Measurements from ENCODE around the gene PLIN5.

PLIN5 gene

DNA sequence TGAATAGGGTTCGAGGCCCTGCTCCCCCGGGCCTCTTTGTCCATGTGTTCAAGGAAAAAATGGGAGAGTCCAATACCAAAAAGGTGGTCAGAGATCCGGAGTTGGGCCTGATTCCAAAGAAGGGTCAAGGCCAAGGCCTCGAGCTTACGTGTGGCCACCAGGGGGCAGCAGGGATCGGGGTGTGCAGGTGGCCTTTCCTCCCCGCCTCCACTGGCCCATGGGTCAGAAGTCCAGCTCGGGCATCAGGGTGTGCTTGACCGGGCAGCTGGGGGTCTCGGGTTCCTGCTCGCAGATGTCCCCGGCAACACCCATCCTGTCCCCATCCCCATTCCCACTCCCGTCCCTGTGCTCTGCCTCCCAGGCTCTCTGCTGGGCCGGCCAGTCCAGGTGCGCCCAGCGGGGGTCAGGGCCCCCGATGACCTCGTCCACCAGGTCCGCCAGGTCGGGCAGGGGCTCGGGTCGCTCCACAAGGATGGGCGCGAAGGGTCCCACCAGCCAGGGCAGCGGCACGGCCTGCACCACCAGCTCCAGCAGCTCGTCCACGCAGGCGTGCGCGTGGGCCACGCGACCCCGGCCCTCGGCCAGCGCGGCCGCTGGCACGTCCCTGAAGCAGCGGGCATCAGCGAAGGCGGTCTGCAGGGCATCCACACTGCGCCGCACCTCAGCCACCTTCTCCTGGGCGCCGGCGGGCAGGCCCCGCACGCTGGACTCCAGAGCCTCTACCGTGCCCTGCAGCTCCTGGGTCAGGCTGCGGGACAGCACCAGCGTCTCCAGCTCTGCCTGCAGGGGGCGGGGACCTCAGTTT, 11.5 kb downstream of the PLIN5 start:
- peak in 1 of 3 donors; percentile 29 for DNase-seq (ENCODE audit: low read depth in 2 of 3, low spot score in 1 of 3)

DNA sequence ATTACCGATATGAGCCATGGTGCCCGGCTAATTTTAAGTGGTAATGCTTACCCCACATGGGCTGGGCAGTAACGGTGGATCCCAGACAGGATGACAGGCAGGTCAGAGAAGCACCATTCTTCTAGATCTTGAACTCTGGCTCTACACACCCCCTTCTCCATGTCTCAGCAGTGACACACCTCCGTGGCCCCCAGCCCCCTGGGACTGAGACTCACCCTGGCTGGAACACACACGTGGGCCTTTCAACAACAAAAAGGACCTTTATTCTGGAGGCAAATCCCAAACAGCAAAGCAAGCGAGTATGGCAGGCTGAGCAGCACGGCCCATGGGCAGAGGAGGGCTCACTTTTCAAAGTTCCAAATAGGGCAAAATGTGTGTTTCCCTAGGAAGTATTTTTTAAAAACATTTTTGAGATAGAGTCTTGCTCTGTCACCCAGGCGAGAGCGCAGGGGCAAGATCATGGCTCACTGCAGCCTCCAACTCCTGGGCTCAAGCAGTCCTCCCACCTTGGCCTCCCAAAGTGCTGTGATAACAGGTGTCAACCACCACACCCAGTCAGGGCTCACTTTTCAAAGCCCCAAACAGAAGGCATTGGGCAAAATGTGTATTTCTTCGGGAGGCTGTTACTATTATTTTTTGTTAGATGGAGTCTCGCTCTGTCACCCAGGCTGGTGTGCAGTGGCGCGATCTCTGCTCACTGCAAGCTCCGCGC, 12.6 kb downstream of the PLIN5 start:
- no peak for DNase-seq (ENCODE audit: low read depth in 2 of 3, low spot score in 1 of 3)

DNA sequence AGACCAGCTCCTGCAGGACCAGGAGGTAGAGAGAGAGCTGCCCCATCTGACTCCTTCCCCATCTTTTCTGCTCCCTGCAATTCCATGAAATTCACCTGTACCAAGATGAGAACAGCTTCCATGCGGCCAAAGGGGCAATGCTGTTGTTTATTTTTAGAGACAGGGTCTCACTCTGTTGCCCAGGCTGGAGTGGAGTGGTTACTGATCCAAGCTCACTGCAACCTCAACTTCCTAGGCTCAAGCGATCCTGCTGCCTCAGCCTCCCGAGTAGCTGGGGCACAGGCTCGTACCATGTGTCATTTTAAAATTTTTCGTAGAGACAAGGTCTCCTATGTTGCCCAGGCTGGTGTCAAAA, 13.2 kb downstream of the PLIN5 start:
- DNase-seq (ENCODE audit: low read depth in 2 of 3, low spot score in 1 of 3): no peak

GRCh38 chr19:4521170-4521887, 13.7 kb downstream of the PLIN5 start:
- no peak for DNase-seq (ENCODE audit: low read depth in 2 of 3, low spot score in 1 of 3)

- DNase-seq (ENCODE audit: low read depth in 2 of 3, low spot score in 1 of 3): no peak
These were observed 15.3 kb downstream of the PLIN5 start for GRCh38 chr19:4519521-4520277.

GRCh38 chr19:4519172-4519496, 15.9 kb downstream of the PLIN5 start:
- DNase-seq (ENCODE audit: low read depth in 2 of 3, low spot score in 1 of 3): no peak

DNA sequence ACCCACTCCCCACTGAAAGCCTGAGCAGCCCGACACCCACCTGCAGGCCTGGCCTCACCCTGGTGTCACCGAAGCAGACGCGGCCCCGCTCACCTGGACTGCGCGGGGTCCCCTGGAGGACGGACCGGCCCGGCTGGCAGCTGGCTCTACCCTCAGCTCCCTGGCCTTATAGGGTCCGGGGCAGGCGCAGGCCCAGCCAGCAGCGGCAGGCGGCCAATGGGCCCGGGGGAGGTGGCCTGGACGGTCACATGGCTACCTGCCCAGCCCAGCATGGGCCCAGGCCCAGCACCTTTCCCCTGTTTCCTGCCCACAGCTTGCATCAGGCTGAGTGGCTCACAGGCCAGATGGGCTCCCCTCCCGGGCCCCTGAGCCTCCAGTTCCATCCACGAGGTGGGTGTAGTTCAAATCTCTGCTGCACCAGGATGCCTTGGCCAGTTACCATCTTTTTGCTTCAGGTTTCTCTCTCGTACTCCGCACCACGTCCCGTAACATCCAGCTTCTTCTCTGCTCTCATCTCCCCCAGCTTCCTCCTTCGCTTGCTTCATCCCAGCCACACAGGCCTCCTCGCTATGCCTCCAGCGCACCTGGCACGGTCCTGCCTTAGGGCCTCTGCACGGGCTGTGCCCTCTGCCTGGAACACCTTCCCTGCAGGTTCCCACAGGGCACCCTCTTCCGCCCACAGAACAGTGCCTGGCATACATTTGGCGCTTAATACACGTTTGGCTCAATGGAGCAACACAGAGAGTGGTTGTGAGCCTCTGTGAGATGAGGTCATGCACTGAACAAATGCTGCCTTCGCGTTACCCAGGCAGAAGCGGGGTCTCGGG, 16.5 kb downstream of the PLIN5 start, which contains the start of gene PLIN4:
TSS of gene PLIN4 (minus strand) at position 142 of the 827 bp plus-strand sequence. CDS start 214 bp downstream, outside the sequence.
- DNase-seq (ENCODE audit: low read depth in 2 of 3, low spot score in 1 of 3): no peak

DNA sequence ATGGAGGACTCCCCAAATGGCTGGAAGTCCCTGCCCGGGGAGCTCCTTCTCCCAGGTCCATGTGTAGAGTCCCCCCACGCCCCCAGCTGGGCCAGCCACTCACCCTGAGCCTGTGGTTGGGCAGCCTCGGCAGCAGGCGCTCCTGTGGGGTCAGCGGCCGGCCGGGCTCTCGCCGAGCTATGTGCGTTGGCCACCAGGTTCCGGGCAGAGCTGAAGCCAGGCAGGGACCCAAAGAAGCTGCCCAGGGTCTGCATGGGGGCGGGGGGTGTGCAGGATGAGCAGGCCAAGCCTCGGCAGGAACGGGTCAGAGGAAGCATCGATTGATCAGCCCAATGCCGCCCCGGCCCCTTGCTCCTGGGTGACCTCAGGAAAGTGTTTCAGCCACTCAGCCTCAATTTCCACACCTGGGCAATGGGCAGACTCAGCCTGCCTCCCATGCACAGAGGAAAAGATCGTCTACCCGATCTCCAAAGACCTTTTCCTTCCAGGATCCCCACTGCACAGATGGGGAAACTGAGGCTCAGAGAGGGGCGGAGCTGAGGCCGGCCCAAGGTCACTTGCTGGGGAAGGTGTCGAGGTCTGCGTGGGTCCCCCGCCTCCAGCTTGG, 17.5 kb downstream of the PLIN5 start:
- no peak for DNase-seq (ENCODE audit: low read depth in 2 of 3, low spot score in 1 of 3)

DNA sequence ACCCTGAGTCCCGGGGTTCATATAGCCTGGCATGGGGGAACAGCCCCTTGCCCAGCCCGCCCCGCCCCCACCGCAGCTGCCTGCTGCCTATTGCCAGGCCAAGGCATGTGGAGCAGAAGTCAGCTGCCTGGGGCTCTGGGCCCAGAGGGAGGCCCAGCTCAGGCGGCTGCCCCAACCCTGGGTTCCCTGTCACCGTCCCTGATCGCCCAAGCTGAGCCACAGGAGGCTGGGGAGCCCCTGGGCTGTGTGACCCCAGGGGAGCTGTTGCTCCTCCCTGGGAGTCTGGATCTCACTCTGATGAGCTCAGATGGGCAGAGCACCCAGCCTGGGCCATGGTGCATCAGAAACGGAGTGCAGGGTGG, 18.1 kb downstream of the PLIN5 start:
- no peak for DNase-seq (ENCODE audit: low read depth in 2 of 3, low spot score in 1 of 3)

DNA sequence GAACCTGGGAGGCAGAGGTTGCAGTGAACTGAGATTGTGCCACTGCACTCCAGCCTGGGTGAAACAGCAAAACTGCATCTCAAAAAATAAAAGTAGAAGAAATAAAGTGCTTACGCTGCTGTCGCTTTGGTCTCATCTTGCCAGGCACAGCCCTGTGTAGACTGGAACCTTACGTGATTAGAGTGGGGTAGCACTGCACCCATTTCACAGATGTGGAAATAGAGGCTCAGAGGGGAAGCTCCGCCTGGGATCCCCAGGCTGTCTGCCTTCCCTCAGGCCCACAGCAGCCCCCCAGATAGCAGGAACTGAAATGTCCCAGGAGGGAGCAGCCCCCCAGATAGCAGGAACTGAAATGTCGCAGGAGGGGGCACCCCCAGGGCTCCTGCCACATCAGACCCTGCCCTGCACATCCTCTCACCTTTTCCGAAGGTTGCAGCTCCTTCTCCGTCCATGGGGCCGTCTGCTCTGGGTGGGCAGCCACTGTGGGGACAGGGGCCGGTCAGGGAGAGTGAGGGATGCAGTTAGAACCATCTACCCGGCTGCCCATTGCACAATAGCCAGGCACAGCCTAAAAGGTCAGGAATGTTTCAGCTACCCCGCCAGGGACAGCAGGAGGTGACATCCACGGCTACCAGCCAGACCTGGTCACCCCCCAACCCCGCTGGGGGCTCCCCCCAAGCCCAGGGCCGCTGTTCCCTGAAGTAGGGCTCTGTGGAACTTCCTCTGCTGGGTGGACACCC, 18.7 kb downstream of the PLIN5 start:
- no peak for DNase-seq (ENCODE audit: low read depth in 2 of 3, low spot score in 1 of 3)

DNA sequence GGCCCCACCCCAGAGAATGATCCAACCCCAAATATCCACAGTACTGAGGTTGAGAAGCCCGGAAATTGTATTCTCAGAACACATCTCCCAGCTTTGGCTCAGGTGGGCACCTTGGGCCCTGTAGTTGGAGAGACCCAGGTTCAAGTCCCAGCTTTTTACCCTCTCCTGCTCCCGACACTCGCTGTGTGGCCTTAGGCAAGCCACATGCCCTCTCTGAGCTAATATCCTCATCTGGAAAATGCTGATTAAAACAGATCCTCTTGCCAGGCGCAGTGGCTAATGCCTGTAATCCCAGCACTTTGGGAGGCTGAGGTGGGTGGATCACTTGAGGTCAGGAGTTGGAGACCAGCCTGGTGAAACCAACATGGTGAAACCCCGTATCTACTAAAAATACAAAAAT, 19.3 kb downstream of the PLIN5 start:
- no peak for DNase-seq (ENCODE audit: low read depth in 2 of 3, low spot score in 1 of 3)

DNA sequence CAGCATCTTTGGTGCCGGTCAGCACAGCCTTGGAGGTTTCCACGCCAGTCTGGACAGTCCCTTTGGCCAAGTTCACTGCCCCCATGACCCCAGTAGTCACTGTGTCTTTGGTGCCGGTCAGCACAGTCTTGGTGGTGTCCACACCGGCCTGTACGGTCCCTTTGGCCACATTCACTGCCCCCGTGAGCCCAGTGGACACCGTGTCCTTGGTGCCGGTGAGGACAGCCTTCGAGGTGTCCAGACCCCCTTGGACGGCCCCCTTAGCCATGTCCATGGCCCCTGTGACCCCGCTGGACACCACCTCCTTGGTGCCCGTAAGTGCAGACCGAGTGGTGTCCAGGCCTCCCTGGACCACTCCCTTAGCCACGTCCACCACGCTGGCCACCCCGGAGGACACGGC, 21.8 kb downstream of the PLIN5 start:
- DNase-seq (ENCODE audit: low read depth in 2 of 3, low spot score in 1 of 3): no peak

DNA sequence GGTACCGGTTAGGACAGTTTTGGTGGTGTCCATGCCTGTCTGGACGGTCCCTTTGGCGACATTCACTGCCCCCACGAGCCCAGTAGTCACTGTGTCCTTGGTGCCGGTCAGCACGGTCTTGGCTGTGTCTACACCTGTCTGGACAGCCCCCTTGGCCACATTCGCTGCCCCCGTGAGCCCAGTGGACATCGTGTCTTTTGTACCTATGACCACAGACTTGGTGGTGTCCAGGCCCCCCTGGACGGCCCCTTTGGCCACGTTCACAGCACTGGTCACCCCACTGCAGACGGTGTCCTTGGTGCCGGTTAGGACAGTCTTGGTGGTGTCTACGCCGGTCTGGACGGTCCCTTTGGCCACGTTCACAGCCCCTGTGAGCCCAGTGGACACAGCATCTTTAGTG, 23.0 kb downstream of the PLIN5 start:
- no peak for DNase-seq (ENCODE audit: low read depth in 2 of 3, low spot score in 1 of 3)

DNA sequence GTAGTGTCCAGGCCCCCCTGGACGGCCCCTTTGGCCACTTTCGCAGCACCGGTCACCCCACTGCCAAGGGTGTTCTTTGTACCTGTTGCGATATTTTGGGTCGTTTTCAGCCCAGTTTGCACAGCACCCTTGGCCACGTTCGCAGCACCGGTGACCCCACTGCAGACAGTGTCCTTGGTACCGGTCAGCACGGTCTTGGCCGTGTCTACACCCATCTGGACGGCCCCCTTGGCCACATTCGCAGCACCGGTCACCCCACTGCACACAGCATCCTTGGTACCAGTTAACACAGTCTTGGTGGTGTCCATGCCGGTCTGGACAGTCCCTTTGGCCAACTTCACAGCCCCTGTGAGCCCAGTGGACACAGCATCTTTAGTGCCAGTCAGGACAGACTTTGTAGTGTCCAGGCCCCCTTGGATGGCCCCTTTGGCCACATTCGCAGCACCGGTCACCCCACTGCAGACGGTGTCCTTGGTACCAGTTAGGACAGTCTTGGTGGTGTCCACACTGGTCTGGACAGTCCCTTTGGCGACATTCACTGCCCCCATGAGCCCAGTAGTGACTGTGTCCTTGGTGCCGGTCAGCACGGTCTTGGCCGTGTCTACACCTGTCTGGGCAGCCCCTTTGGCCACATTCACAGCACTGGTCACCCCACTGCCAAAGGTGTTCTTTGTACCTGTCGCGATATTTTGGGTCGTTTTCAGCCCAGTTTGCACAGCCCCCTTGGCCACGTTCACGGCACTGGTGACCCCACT, 23.5 kb downstream of the PLIN5 start:
- no peak for DNase-seq (ENCODE audit: low read depth in 2 of 3, low spot score in 1 of 3)

DNA sequence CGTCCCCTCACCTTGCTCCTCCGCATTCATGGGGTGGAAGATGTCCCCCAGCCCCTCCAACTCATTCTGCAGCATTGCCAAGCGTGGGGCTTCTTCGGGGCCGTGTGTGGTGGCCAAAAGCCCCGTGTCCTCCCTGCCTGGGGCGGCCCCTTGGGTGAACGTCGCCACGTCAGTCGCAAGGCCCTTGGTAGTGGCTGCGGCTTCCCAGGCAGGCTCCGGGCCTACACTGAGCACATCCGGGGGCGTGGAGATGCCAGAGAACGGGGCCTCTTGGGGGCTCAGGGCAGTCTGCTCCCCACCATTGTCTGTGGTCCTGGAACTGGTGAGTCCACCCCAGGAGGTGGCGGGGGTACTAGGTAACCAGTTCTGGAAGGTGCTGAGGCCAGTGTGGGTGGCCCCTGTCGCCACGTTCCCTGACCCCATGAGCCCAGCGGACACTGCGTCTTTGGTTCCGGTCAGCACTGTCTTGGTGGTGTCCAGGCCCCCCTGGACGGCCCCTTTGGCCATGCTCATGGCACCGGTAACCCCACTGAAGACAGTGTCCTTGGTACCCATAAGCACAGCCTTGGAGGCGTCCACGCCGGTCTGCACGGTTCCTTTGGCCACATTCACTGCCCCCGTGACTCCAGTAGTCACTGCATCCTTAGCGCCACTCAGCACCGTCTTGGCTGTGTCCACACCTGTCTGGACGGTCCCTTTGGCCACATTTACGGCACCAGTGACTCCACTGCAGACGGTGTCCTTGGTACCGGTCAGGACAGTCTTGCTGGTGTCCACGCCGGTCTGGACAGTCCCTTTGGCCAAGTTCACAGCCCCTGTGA, 24.4 kb downstream of the PLIN5 start:
- no peak for DNase-seq (ENCODE audit: low read depth in 2 of 3, low spot score in 1 of 3)

DNA sequence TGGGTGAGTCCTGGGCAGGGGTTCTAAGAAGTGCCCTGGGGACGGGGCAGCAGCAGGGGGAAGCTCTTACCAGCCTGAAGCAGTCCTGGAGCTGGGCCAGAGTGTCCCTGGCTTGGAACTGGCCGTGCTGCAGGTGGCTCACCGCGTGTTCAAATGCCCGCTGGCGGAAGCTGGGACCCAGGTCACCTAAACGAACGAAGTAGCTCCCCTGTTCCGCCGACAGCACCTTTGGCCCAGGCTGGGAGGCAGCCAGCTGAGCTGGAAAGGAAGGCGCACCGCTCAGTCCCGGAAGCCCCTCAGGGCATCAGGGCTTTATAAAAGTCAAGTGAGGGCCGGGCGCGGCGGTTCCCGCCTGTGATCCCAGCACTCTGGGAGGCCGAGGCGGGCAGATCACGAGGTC, 26.3 kb downstream of the PLIN5 start:
- DNase-seq (ENCODE audit: low read depth in 2 of 3, low spot score in 1 of 3): no peak

- DNase-seq (ENCODE audit: low read depth in 2 of 3, low spot score in 1 of 3): no peak
These were observed 27.2 kb downstream of the PLIN5 start for GRCh38 chr19:4507804-4508203.

DNA sequence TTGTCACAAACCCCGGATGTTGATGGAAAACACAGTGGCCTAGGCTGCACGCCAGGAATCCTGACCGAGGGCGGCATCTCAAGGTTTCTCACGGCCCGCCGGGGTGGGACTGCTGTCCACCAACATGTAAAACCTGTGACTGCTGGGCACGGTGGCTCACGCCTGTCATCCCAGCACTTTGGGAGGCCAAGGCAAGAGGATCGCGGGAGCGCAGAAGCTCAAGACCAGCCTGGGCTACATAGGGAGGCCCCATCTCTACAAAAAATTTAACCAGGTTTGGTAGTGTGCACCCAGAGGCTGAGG, 27.9 kb downstream of the PLIN5 start:
- no peak for DNase-seq (ENCODE audit: low read depth in 2 of 3, low spot score in 1 of 3)

Data from stimulated activated CD4-positive, alpha-beta T cell treated with anti-CD3 and anti-CD28 coated beads, Interleukin-12 subunit alpha, Interleukin-12 subunit beta, amount 100 ng/mL, for 48 hours (primary cell).